Type B pancreatic cell (in vitro differentiated cells): ENCODE data around the gene BMP6. TPM values are rescaled to one million over a fixed set of nuclear protein-coding genes. Genes with fewer than 3 reads are reported as not detected.

Source experiments
- DNase-seq: peaks from one replicate; pipeline ENCODE4 v3.0.0; 2021; ENCODE audit warnings: mixed read lengths; ENCODE audit not compliant: unreplicated experiment; ENCODE audit errors: extremely low spot score
- H3K27ac Mint-ChIP-seq: 2 replicates; pipeline ENCODE4 v1.8.0; 2021; ENCODE audit warnings: mild to moderate bottlenecking, mixed read lengths
- H3K27me3 Mint-ChIP-seq: 2 replicates; pipeline ENCODE4 v1.8.0; 2021; ENCODE audit warnings: mixed read lengths
- H3K36me3 Mint-ChIP-seq: 2 replicates; pipeline ENCODE4 v1.8.0; 2021; ENCODE audit warnings: mixed read lengths
- H3K4me1 Mint-ChIP-seq: one replicate; pipeline ENCODE4 v1.8.0; 2021; ENCODE audit warnings: mixed read lengths; ENCODE audit not compliant: unreplicated experiment
- H3K4me3 Mint-ChIP-seq: 2 replicates; pipeline ENCODE4 v1.8.0; 2021; ENCODE audit warnings: mild to moderate bottlenecking, mixed read lengths
- H3K9me3 Mint-ChIP-seq: 2 replicates; pipeline ENCODE4 v1.8.0; 2021; ENCODE audit warnings: mixed read lengths
- total RNA-seq: library from RNA; stranded (reverse); gene quantifications from 2 replicates; pipeline ENCODE4 v1.2.1, GENCODE V29; 2021; ENCODE audit warnings: low replicate concordance
- TF ChIP-seq, protein P1 (sequence below): fragments of 200-600 bp; sonication (generic); conservative IDR thresholded peaks from 2 replicates; pipeline ENCODE4 v1.5.0; 2021; ENCODE audit warnings: antibody characterized with exemption, mild to moderate bottlenecking

Gene BMP6
- total RNA-seq, 1 donor from 2014 or later = 1.8 TPM

- H3K9me3 Mint-ChIP-seq = no peaks in the 10 kb centered on the region
- peaks cover 4% of the 10 kb centered on the region for H3K4me1 Mint-ChIP-seq
- TF ChIP-seq, protein P1, sequence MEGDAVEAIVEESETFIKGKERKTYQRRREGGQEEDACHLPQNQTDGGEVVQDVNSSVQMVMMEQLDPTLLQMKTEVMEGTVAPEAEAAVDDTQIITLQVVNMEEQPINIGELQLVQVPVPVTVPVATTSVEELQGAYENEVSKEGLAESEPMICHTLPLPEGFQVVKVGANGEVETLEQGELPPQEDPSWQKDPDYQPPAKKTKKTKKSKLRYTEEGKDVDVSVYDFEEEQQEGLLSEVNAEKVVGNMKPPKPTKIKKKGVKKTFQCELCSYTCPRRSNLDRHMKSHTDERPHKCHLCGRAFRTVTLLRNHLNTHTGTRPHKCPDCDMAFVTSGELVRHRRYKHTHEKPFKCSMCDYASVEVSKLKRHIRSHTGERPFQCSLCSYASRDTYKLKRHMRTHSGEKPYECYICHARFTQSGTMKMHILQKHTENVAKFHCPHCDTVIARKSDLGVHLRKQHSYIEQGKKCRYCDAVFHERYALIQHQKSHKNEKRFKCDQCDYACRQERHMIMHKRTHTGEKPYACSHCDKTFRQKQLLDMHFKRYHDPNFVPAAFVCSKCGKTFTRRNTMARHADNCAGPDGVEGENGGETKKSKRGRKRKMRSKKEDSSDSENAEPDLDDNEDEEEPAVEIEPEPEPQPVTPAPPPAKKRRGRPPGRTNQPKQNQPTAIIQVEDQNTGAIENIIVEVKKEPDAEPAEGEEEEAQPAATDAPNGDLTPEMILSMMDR = no peak
- H3K4me3 Mint-ChIP-seq = no peak overlapping the region
- DNase-seq = no peak
- H3K36me3 Mint-ChIP-seq = no peaks in the 10 kb centered on the region
- peaks cover 32% of the 10 kb centered on the region for H3K27me3 Mint-ChIP-seq
- no peak overlapping the region for H3K27ac Mint-ChIP-seq
Observed at GRCh38 chr6:7784248-7784647, 58.3 kb downstream of the BMP6 start.

DNA sequence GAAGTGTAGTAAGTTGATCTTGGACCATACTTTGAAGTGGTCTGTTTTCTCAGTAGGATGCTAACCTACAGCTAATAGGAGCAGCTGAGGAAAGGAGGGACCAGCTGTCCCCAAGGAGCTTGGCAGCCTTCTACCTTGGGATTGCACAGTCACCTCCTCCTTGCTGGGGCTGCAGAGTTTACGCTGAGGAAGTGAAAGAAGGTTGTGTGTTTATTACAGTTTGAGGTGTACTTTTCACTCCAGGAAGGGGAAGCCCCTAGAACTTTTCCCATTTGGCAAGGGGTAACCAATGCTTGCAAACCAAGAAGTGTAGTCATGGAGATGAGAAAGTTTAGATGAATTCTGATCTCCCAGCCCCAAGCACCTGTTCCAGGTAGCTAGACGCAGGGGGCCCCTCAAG is 58.8 kb downstream of the BMP6 start:
- H3K36me3 Mint-ChIP-seq = no peaks in the 10 kb centered on the region
- TF ChIP-seq, protein P1 = no peak
- no peak overlapping the region for H3K4me3 Mint-ChIP-seq
- H3K9me3 Mint-ChIP-seq = no peaks in the 10 kb centered on the region
- H3K27me3 Mint-ChIP-seq = peaks cover 32% of the 10 kb centered on the region
- no peak overlapping the region for H3K27ac Mint-ChIP-seq
- no peak for DNase-seq
- peaks cover 4% of the 10 kb centered on the region for H3K4me1 Mint-ChIP-seq

- H3K36me3 Mint-ChIP-seq = no peaks in the 10 kb centered on the region
- H3K4me3 Mint-ChIP-seq = no peak overlapping the region
- peaks cover 4% of the 10 kb centered on the region for H3K4me1 Mint-ChIP-seq
- no peak overlapping the region for H3K27ac Mint-ChIP-seq
- peaks cover 32% of the 10 kb centered on the region for H3K27me3 Mint-ChIP-seq
- DNase-seq = no peak
- H3K9me3 Mint-ChIP-seq = no peaks in the 10 kb centered on the region
- TF ChIP-seq, protein P1 = no peak
Observed at GRCh38 chr6:7785243-7786035, 59.5 kb downstream of the BMP6 start.

DNA sequence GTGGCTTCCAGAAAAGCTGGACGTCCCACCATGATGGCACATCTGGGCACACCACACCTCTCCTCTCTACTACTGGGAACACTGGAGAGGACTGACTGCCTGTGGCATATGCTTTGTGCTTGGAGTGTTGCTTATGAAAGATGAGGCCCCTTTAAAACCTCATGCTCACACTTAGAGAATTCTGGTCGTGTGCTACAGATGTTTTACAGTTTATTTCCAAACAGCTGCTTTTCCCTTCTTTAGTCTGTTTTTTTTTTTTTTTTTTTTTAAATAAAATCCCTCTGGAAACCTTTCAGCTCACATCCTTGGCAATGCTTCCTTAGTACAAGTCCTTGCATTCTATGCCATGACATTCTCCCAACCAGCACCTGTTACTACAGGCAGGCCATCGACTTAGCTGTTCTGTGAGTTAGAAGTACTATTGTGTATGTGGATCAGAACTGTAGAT is 60.3 kb downstream of the BMP6 start:
- no peak for DNase-seq
- H3K9me3 Mint-ChIP-seq = no peaks in the 10 kb centered on the region
- H3K27me3 Mint-ChIP-seq = peaks cover 38% of the 10 kb centered on the region
- H3K4me1 Mint-ChIP-seq = peaks cover 4% of the 10 kb centered on the region
- no peak overlapping the region for H3K4me3 Mint-ChIP-seq
- no peaks in the 10 kb centered on the region for H3K36me3 Mint-ChIP-seq
- H3K27ac Mint-ChIP-seq = no peak overlapping the region
- TF ChIP-seq, protein P1 = no peak

DNA sequence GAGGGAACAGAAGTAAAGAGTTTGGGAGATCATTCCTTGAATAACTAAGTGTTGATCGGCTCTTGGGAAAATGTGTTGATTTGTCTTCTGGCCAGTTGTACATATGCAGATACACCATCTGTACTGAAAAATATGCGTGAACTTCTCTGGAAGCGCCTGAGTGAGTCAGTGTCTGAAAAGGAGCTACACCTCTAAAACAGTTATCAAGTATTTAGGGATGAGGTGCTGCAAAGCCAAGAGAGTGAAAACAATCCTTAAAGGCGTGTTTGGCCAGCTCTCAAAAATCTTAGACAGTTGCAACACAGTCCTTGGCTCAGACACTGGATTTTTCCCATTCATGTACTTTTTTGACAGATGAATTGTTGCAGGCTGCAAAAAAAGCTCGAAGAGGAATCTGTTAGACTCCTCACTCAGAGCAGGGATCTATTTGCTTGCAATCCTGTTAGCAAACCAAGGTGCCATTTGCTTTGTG is 61.3 kb downstream of the BMP6 start:
- Mint-ChIP-seq H3K27ac (no peak overlapping the region), H3K4me1 (peaks cover 4% of the 10 kb centered on the region)

More for the DNA sequence above, 61.3 kb downstream of the BMP6 start:
- DNase-seq = no peak
- Mint-ChIP-seq H3K4me3 (no peak overlapping the region), H3K9me3 (no peaks in the 10 kb centered on the region), H3K27me3 (peaks cover 38% of the 10 kb centered on the region), H3K36me3 (no peaks in the 10 kb centered on the region)
- TF ChIP-seq, protein P1 = no peak
